Dedifferentiated amniotic fluid mesenchymal stem cell (primary cell): ENCODE measurements around the gene KRT6A.
"Not testable (repeated sequence)": the region's sequence is repeated elsewhere in the genome, so short reads cannot be mapped to it uniquely, and the experiment has no call there.

Experiments
- DNase-seq: peaks from one replicate; pipeline ENCODE4 v3.0.0-alpha.2; 2016; ENCODE audit errors: extremely low spot score

The KRT6A gene

DNA sequence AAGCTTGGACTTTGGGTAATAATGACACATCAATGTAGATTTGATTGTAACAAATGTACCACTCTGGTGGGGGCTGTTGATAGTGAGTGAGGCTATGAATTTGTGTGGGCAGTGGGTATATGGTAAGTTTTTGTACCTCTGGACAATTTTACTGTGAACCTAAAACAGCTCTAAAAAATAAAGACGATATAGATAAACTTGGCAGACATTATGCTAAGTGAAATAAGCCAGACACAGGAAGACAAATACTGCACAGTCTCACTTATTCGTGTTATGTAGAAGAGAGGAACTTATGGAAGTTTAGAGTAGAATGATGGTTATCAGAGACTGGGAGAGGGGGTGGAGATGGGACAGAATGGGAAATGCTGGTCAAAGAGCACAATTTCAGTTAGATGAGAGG is 28.2 kb downstream of the KRT6A start:
- no peak for DNase-seq

DNA sequence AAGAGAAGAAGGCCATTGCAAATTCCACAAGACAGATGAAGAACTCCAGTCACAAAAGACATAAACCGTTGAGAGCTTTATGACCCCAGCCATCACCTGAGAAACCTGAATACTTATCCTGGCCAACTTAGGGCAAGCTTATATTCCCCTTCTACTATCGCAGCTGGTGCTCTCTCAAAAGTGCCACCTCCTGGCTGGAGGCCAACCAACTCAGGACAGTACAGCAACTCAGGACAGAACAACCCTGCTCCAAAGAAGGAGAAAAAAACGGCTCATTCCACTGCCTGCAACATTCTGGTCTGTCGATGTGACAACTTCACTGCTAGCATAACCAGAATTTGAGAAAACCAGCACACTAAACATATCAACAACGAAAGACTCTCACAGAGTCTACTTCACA is 31.4 kb downstream of the KRT6A start:
- no peak for DNase-seq

DNA sequence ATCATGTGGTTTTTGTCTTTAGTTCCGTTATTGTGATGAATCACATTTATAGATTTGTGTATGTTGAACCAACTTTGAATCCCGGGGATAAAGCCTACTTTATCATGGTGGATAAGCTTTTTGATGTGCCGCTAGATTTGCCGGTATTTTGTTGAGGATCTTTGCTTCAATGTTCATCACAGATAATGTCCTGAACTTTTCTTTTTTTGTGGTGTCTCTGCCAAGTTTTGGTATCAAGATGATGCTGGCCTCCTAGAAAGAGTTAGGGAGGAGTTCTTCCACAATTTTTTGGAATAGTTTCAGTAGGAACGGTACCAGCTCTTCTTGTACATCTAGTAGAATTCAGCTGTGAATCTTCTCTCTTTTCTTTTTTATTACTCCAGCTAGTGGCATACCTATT is 34.2 kb downstream of the KRT6A start:
- no peak for DNase-seq

DNA sequence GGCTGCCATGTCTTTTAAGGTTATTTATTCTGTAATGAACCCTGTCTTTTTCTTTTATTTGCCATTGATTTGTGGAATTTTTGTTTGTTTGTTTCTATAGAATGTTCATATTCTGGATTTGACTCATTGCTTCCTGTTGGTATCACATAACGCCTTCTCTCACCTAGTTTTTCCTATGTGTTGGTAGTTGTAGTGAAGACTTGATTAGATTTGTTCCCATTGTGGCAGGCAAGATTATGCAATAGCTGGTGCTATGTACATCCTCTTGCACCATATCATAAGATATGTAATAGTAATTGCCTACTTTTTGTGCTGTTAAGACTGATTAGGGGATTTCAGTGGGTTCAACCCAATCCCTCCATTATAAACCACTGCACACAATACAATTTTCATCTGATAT is 37.2 kb downstream of the KRT6A start:
- DNase-seq, result no peak

DNA sequence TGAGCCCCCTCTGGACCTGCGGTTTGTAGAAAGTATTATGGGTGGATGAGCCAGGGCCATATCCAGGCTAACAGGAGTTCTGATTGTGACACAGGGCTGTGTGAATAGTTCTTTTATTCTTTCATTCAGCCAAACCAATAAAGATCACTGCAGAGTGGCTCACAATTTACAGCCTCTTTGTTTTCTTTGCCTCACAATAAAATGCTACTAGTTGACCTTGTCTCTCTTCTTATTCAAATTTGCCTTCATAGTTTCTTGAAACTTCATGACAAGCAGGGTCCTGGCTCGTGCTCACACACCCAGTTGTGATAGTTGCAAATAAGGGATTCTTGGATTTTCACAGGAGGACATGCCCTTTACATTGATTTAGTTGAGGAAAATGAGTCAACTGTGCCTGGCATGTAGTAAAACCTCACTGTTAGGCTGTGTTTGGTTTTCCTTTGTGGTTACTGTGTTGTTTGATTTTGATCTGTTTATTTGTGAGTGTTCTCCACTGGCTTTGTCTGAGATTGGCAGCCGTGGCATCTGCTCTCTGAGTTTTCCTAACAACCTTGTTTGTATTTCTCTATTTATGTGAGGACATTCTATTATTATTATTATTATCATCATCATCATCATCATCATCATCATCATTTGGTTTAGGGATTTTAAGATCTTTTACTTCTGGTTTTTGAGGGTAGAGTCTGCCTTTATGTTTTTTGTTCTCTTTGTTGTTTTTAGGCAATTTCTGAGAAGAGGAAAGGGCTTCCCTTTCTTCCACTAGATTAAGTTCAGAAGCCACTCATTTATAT is 38.5 kb downstream of the KRT6A start:
- DNase-seq, result no peak

DNA sequence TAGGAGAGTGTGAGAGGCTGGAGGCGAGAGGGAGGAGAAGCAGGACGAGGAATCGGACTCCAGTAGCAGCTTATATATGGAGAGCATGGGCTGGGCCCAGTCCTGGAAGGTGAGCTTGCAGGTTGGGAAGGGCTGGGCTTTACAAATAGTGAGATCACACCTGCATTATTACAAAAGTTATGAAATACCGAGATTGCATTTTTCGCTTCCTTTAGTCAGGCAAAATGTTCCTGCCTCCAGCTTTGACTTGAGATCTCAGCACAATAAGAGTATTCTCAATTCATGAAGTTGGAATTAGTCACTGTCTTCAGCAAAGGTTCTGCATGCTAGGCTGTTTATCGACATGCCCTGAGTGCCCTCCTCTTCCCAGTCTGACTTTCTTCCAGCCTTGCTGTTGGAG is 41.0 kb downstream of the KRT6A start, which contains the start of gene KRT6B:
TSS of gene KRT6B (minus strand) at position 46 of the 400 bp plus-strand sequence. CDS start 68 bp downstream, outside the sequence.
- no peak for DNase-seq

DNA sequence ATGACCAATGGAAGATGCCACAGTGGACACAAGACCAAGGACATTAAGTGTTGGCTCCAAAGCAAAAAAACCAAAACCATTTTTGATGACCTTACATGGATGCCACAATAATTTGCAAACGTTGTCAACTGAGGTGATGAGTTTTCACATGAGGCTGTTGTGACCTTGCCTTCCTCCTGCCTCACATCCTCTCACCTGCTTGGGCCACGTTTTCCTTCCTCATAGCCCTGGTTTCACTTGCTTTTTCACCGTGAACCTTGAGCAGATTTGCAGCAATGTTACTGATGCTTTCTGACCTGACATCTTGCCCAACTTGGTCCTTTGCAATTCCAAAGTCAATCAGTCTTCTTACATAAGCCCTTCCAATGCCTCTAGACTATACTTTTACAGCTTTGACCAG is 44.8 kb downstream of the KRT6A start:
- no peak for DNase-seq

DNA sequence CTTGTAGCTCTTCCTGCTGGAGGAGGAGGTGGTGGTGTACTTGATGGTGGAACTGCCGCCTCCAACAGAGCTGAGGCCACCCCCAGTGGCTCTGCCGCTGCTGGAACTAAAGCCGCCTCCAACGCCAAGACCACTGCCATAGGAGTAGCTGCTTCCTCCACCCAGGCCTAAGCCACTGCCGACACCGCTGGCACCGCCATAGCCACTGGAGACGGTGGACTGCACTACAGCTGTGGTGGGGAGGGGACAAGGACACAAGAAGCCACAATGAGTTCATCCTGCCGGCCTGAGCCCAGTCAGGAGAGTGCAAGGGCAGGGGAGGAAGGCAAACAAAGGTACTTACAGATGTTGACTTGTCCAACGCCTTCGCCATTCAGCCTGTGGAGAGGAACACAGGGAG is 45.9 kb downstream of the KRT6A start:
- DNase-seq, result not testable (repeated sequence)

DNA sequence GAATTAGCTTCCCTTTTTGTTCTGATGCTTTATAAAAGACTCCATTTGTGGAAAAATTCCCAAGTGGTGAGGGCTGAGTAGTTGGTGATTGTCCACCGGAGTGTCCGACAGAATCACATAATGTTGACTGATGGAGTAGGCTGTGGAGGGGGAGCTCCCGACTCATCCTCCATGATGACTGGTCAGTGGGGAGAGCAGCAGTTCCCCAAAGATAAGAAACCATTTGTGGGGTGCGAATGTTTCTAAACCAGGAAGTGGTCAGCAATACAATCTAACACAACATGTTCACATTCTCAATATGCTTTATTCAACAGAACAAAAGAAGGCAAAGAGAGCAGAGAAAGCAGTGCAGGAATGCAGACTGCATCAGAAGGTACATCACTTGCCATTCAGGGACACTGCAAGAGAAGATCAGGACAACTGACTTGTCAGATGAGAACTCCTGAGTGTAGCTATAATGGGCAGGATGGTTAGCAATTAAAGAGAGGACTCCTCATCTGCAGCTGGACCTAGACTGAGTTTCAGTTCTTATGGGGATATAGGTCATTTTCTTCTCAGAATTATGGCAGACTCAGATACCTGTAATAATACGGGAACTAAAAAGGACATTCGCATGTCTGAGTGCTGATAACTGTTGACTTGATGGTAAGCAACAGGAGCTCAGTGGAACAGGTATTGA is 46.6 kb downstream of the KRT6A start:
- DNase-seq, result no peak

DNA sequence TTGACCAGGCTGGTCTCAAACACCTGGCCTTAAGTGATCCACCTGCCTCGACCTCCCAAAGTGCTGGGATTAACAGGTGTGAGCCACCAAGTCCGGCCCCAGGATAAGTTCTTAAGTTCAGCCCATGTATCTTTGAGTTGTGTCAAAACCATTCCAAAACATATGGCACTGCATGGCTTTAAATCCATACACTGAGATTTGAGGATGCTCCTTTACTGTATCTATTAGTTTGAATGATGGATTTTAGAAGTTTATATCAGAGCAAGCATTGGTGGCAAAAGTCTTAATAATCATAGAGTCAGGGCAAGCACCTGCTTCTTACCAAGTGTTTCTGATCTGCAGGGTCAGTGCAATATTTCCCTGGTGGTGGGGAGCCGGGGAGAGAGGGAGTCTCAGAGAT is 47.2 kb downstream of the KRT6A start:
- no peak for DNase-seq

DNA sequence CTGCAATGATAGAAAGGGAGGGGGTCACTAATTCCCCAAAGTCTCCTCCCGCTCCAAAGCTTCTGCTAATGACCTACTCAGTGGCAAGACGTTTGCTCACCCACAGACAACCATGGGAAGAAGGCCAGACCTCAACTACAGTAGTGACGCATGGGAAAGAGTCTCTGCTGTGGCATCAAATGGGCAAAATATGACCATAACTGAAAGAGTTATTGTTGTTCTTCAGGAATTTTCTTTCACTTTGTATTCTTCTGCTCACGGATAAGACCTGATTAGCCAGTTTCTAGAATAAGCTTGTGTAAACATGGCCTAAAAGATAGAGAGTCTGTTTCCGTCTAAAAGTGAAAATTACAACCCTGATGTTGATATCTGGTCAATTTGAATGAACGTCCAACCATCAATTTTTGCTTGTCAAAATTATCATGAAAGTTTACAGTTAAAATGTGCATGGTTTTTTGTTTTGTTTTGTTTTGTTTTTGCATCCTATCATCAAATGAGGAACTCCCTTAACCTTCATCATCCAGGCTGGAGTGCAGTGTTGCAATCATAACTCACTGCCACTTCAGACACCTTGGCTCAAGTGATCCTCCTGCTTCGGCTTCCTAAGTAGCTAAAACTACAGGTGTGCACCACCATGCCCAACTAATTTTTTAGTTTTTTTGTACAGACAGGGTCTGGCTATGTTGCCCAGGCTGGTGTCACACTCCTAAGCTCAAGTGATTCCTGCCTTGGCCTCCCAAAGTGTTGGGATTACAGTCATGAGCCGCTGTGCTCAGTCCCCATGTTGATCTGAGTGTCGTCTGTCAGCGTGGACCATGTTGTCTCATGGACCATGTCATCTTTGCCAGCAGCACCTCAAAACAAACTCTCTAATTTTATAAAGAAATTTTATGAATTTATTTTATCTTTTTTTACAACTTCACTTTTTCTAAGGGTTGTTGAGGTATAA is 48.1 kb downstream of the KRT6A start:
- no peak for DNase-seq

DNA sequence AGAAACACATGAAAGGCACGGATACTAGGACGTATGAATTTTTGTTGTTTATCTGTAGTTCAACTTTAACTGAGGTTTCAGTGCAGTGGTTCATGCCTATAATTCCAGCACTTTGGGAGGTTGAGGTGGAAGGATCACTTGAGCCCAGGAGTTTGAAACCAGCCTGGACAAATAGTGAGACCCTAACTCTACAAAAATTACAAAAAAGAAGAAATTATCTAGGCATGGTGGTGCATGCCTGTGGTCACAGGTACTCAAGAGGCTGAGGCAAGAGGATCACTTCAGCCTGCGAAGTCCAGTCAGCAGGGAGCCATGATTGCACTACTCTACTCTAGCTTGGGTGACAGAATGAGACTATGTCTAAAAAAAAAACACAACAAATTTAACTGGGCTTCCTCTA is 49.1 kb downstream of the KRT6A start:
- no peak for DNase-seq

DNA sequence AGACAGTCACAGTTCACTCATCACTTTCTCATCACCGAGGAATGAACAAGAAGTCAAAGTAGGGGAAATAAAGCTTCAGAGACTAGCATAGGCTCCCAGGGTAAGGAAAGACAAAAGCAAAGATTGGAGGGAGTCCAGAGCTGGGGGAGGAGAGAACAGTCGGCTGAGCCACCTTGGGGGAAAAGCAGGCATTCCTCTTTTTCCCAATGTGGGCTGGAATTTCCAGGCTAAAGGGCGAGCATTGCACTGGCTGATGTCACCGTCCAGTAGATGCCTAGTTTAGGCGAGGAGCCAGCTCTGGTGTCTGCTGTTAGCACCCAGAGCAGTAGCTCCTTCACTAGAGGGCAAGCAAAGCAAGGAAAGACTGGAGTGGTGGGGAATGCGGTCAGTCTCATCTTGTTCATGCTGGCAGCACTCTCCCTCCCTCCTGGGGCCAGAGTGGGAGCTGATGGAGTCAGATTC is 50.4 kb downstream of the KRT6A start:
- no peak for DNase-seq

DNA sequence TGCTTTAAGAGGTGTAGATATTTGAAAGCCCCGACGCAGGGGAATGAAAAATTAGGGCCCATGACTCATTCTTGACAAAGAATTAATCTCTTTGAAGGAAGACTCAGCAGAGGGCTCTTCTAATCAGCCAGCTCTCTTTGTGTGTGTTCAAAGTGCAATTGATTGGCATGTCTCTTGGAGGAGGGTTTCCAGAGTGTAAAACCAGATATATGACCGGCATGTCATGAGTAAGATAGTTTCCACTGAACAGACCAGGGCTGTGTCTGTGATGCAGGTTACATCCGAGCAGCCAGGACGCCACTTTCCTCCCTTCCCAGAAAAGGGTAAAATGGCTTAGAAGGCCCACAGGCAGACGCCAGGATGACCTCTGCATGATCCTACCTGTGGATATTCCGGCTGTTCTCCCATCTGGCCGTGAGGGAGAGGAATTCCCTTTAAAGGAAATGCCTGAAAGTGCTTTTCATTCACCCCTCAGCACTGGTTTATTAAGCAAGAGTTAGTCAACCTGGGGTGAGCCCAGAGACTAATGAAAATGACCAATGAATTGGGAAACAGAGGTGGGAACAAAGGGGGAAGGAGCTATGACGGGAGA is 51.6 kb downstream of the KRT6A start:
- no peak for DNase-seq

DNA sequence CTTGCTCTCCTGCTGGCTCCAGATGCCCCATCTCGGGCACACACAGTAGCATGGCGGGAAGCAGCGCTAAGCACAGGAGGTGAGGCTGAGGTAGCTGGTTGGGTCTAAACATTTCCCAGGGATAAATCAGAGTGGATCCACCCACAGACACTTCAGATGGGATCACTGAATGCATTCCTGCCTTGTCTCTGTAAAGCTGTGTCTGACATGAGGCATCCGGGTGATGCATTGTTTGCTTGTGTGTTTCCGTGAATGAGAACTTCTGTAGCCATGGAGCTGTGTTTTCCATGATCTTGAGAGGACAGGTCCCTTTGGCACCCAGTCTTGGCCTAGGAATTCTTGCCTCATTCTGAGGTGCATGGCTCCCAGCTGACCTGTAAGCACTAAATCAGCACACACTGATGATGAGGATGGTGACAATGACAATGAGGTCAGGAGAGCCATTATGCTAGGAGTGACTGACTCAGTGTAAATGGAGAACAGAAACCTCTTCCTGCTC is 52.2 kb downstream of the KRT6A start:
- DNase-seq, result no peak

DNA sequence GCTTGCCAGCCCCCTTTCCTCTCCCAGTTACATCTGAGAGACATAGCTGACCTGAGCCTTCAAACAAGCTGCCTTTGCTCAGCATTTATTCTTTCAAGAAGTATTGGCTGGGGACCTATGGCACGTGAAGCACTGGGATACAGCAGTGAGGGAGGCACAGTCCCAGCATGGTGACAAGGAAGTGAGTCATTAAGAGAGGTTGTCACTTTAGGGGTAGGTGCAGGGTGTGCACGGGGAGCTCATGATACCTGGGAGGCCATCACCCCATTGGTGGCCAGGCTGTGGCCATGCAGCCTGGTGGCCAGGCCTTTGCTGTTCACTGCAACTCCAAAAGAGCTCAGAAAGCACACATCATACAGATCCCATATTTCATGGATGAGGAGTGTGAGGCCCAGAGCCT is 53.2 kb downstream of the KRT6A start:
- no peak for DNase-seq

DNA sequence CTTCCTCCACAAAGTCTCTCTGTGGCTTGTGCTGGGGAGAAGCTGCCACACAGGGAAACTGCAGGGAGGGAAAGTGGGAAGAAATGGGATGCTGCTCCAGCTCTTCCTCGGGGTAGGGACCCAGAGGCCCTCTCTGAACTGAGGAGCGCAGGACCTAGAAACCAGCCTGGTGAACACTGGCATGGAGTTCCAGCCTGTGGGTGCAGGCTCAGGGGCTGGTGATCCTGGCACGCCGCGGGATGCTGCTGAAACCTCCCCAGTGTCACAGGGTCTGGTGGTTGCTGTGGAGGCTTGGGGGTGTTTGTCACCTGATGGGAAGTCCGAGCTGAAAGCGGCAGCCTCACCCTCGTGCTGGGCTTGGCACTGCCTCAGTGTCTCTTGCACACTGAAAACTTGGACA is 53.6 kb downstream of the KRT6A start:
- DNase-seq, result no peak

DNA sequence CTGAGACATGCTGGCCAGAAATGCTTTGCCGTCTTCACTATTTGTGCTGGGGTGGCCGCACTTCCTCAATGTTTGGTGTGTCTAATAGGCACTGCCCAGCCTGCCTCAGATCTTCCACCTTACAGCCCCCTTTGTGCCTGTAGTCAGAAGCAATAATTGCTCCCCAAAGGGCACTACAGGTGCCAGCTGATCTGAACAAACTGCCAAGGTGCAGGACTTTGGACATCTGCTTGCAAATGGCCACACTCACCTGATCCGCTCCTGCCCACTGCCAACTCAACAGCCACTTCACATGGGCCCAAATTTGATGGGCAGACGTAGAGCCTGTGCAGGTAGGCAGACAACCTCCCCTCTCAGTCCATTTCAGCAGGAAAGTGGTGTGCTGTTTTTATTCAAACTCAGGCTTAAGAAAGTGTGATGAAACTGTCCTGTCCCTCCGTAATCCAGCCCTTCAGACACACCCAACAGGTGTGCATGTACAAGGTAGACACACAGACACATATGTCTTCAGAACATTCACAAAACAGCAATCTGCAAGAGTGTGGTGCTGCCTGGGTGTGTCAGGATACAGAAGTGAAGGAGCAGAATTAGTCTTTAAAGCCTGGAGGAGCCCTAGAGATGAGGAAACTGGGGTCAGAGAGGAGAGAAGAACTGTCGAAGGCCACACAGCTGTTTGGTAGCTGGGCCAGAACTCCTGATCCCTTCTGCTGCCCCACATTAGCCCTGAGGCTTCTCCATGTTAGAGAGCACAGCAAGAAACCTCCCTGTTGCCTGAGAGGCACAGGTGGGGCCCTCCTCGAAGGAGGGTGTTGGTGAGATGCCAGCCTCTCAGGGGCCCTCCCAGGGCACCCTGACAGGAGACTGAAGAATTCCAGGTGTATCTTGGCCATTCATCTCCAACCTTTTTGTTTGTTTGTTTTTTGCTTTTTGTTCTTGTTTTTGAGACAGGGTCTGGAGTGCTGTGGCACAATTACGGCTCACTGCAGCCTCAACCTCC is 54.5 kb downstream of the KRT6A start:
- DNase-seq, result no peak

DNA sequence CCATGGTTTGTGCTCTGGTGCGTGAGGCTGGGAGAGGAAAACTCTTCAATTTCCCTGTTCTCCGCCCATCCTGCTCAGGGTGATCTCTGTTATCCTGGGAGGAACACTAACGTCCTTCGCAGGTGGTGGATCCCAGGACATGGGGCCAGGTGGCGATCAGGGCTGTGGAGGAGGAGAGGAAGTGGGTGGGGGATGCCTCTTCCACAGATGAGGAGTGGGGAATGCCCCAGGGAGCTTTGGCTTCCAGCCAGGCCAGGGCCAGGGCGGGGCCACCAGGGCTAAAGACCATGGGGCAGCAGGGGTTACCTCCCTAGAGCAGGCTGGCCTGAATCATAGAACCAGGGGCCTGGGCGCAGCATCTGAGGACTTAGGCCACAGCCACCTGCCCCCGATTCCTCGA is 55.5 kb downstream of the KRT6A start:
- no peak for DNase-seq
